VCaP (cell line): ENCODE measurements around the gene NTNG1.

Experiments
- H3K27ac ChIP-seq: fragments of 450-650 bp; 2 replicates; pipeline ENCODE4 v1.5.1; 2017
- TF ChIP-seq, protein P1 (sequence below): fragments of 450-650 bp; conservative IDR thresholded peaks from 2 replicates; pipeline ENCODE4 v1.5.1; 2017; ENCODE audit warnings: mild to moderate bottlenecking, moderate library complexity

The NTNG1 gene

DNA sequence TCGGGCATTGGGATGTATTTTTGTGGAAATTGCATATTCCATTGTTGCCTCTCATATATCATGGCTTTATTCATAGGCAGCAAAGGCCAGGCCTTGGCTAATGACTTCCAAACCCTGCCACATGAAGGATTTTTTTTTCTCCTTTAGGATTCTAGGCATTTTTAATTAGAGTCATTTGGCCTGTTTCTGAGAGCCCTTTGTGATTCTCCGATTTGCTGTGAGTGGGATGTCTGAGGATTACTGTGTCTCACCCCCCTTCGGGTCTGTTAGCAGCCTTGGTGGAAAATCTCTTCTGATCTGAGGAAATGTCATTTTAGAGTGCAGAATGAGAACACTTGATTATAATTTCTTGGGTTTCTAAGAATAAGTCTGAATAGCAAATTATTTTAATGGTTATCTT, 253.5 kb downstream of the NTNG1 start:
- no peak overlapping the region for H3K27ac ChIP-seq
- TF ChIP-seq, protein P1, sequence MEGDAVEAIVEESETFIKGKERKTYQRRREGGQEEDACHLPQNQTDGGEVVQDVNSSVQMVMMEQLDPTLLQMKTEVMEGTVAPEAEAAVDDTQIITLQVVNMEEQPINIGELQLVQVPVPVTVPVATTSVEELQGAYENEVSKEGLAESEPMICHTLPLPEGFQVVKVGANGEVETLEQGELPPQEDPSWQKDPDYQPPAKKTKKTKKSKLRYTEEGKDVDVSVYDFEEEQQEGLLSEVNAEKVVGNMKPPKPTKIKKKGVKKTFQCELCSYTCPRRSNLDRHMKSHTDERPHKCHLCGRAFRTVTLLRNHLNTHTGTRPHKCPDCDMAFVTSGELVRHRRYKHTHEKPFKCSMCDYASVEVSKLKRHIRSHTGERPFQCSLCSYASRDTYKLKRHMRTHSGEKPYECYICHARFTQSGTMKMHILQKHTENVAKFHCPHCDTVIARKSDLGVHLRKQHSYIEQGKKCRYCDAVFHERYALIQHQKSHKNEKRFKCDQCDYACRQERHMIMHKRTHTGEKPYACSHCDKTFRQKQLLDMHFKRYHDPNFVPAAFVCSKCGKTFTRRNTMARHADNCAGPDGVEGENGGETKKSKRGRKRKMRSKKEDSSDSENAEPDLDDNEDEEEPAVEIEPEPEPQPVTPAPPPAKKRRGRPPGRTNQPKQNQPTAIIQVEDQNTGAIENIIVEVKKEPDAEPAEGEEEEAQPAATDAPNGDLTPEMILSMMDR: no peak

DNA sequence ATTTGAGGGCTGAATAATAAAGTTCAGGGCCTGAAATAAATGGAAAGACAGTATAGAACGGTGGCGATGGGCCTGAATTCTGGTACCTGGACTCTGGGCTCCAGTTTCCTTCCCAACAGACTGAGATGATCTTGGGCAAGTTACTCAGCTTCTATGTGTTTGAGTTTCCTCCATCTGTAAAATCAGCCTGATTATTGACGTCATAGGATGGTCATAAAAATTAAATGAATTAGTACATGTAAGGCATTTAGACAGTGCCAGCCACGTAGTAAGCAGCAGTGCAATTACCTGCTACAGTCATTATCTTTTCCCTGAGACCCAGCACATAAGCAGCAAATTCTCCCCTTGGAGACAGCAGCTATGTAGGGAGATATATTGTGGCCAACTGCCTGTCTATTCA, 260.9 kb downstream of the NTNG1 start:
- H3K27ac ChIP-seq: no peak overlapping the region
- TF ChIP-seq, protein P1: no peak

DNA sequence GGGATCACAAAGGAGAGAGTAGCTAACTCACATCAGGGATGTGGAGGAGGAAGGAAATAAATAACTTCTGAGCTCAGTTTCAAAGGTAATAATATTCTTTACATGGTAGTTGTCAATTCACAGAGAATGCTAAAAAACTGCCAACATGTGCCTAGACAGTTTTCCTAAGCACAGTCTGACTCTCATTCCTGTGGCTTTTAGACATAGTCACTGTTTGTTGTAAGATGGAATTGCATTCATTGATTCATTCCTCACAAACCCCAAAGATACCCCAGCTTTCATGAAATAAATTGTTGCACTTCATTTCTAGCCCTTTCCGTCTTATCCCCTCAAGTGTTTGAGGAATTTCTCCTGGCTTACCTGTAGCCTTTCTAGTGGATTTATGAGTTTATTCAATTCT, 263.9 kb downstream of the NTNG1 start:
- H3K27ac ChIP-seq: no peak overlapping the region
- TF ChIP-seq, protein P1: no peak

DNA sequence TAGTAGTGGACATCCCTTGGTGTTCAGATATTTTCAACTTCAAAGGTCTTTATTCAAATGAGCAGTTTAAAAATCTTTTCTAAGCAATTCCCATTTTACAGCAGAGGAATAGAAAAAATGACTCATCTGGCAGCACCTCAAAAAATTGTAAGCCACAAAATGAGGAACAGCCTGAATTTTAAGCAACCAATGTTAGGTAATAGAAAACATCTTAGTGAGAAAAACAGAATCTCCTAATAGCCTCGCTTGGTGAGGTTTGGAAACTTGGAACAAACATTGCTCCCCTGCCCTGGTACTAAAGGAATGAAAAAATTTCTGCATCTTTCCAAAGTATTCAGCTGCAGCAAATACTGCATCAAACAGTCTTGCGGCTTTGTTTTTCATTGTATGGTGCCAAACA, 264.4 kb downstream of the NTNG1 start:
- TF ChIP-seq, protein P1: no peak

DNA sequence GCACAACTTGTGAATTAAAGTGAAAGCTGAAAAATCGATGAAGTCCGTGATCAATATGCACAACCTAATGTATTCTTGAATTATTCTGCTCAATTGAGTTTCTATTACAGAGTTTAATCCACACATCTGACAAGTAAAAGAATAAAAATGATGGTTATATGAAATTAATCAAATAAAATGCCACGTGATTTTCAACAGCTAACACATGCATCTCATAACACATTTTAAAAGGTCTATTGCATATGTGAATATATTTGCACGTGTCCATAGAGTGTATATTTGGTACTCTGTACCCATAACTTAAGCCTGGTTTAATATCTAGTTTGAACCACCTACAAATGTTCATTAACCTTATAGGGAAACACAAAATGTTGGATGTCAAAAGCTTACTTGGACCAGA, 266.2 kb downstream of the NTNG1 start:
- TF ChIP-seq, protein P1: no peak
- no peak overlapping the region for H3K27ac ChIP-seq

More for the DNA sequence above, 264.4 kb downstream of the NTNG1 start:
- no peak overlapping the region for H3K27ac ChIP-seq

DNA sequence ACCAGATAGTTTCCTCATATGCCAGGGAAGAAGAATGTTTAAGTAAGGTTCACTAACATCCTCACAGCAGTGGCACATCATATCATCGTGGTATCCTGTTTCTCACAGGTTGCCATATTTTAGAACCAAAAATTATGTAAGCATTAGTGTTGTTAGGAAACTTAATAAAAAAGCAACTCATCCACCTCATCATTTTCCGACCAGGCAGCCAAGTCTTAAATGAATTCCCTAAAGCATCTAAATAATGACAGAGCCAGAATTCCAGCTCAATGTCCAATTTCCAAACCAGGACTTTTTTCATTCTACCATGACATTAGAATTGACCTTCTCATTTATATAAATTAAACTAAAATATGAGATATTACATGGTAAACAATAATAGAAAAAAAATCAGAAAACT, 272.7 kb downstream of the NTNG1 start:
- TF ChIP-seq, protein P1: no peak
- no peak overlapping the region for H3K27ac ChIP-seq

DNA sequence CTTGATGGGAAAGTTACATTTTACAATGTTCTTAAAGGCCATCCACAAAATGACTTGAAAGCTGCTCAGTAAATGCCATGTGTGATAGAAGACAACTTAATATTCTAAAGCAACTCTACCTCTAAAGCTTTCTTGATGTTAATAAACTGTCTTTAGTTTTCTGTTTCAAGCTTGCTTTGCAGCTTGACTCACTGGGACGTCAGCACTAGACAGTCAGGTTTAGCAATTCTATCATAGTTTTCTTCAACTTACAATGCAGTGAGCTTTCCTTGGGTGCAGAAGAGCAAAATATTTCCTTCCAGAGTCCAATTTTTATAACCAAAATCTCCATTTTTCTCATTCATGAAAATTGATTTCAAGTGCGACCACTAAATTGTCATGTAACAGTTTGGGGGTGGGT, 273.1 kb downstream of the NTNG1 start:
- TF ChIP-seq, protein P1: no peak
- H3K27ac ChIP-seq: no peak overlapping the region

DNA sequence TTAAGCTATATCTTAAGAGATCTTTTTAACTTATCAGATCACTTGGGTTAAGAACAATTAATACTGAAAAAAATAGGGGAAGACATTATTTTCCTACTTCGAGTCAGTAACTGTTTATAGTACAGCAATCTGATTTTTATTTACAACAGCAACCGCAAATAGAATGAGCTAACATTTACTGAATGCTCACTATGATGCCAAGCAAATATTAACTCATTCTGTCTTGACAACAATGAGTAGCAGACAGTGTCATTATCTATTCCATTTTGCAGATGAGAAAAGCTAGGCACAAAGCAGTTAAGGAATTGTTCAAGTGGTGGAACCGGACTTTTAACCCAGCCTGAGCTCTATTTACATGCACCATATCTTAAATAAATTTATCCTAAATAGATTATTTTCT, 273.7 kb downstream of the NTNG1 start:
- TF ChIP-seq, protein P1: no peak
- no peak overlapping the region for H3K27ac ChIP-seq
